Brain microvascular endothelial cell (primary cell): ENCODE measurements around the gene PRR16.

ENCODE experiments used
- DNase-seq: peaks from one replicate; pipeline ENCODE4 v3.0.0-alpha.2; 2020
- H3K27ac ChIP-seq: fragments of 250-450 bp; sonication (Bioruptor Pico); 2 replicates; pipeline ENCODE4 v1.5.1; 2020; ENCODE audit warnings: mild to moderate bottlenecking, moderate library complexity
- H3K27me3 ChIP-seq: fragments of 250-450 bp; sonication (Bioruptor Pico); replicated peaks from 2 replicates; pipeline ENCODE4 v1.5.1; 2020; ENCODE audit warnings: mild to moderate bottlenecking
- H3K36me3 ChIP-seq: fragments of 250-450 bp; sonication (Bioruptor Pico); replicated peaks from 2 replicates; pipeline ENCODE4 v1.5.1; 2020; ENCODE audit warnings: mild to moderate bottlenecking
- H3K4me3 ChIP-seq: 2 replicates; pipeline ENCODE4 v1.5.1; 2011; ENCODE audit warnings: low read depth, mild to moderate bottlenecking, control low read depth, low read length, moderate library complexity
- in situ Hi-C: cut with HindIII; loops from 2 replicates; pipeline ENCODE4 v1.10.0; 2017; ENCODE audit warnings: low sequenced_read_pairs, low pct_ligation_motif_present
- TF ChIP-seq, protein P1 (sequence below): IDR thresholded peaks from 2 replicates; pipeline ENCODE4 v1.5.1; 2011; ENCODE audit warnings: low read depth, mild to moderate bottlenecking, moderate library complexity, low read length, control low read depth, inconsistent platforms; ENCODE audit errors: missing control alignments

Gene PRR16

DNA sequence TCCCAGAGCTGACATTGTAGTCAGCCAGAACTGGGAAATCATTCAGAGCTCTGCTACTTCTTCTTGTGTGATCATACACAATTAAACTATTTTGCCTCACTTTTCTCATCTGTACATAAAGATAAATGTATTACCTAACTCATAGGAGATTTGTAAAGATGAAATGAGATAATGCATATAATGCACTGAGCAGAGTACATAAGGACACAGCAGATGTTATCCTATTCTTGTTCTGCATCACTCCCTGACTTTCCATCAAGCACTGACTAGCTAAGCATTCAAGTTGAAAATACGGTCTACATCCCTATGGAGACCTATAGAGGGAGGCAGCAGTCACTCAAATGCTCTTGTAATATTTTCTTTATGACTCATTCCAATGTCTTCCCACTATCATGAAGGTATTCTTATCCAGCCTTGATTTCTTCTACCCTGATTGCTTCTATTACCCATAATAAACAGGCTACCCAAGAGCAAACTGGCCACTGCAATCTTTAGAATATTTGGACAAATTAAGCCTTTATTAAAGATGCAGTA lies 16.3 kb upstream of the PRR16 start:
- Histone ChIP-seq H3K4me3 (no peak overlapping the region), H3K27me3 (no peaks in the 10 kb centered on the region), H3K27ac (peak overlapping the region; percentile 20), H3K36me3 (no peaks in the 10 kb centered on the region)
- TF ChIP-seq, protein P1, sequence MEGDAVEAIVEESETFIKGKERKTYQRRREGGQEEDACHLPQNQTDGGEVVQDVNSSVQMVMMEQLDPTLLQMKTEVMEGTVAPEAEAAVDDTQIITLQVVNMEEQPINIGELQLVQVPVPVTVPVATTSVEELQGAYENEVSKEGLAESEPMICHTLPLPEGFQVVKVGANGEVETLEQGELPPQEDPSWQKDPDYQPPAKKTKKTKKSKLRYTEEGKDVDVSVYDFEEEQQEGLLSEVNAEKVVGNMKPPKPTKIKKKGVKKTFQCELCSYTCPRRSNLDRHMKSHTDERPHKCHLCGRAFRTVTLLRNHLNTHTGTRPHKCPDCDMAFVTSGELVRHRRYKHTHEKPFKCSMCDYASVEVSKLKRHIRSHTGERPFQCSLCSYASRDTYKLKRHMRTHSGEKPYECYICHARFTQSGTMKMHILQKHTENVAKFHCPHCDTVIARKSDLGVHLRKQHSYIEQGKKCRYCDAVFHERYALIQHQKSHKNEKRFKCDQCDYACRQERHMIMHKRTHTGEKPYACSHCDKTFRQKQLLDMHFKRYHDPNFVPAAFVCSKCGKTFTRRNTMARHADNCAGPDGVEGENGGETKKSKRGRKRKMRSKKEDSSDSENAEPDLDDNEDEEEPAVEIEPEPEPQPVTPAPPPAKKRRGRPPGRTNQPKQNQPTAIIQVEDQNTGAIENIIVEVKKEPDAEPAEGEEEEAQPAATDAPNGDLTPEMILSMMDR, result peak; percentile 35
- in situ Hi-C loops, result no loop called here
- DNase-seq, result peak; percentile 56

DNA sequence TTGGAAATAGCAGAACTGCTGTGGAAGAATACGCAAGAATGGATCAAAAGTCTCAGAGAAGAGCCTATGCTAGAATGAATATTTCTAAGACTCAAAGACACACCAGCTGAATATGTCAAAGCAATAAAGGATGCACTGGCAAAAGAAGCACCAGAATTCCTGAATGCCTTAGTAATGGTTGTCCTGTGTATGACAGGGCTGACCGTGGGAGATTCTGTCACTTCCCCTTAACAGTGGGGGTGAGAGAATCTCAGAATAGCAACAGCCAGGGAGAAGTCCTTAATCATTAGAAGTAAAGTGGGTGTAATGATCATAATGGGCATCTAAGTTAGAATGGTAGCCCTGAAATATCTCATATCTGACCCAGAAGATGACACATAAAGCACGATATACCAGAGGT lies 14.6 kb upstream of the PRR16 start:
- Histone ChIP-seq H3K4me3 (no peak overlapping the region), H3K27ac (peak overlapping the region; percentile 37), H3K27me3 (no peaks in the 10 kb centered on the region), H3K36me3 (no peaks in the 10 kb centered on the region)
- in situ Hi-C loops, result no loop called here
- peak; percentile 74 for DNase-seq
- TF ChIP-seq, protein P1, result no peak

DNA sequence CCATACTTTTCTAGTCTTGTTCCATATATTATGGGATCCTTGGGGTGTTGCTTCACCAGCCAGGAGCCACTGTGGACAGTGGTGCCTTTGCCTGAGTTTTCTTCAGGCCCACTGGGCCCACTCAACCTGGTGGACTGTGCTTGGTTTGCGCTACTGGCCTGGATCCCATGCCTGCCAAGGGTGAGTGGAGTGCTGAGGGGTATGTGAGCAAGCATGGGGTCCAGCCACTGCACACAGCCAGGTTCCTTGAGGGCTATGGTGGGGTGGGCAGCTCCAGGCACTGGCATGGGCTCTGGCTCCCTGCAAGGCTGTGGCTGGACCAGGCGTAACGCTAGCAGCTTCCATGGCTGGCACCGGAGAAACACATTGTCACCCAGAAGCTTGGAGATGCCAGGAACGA lies 13.2 kb upstream of the PRR16 start:
- H3K4me3 ChIP-seq, result no peak overlapping the region
- in situ Hi-C loops, result no loop called here
- no peaks in the 10 kb centered on the region for H3K36me3 ChIP-seq
- H3K27me3 ChIP-seq, result no peaks in the 10 kb centered on the region
- TF ChIP-seq, protein P1, result no peak
- no peak overlapping the region for H3K27ac ChIP-seq
- no peak for DNase-seq

DNA sequence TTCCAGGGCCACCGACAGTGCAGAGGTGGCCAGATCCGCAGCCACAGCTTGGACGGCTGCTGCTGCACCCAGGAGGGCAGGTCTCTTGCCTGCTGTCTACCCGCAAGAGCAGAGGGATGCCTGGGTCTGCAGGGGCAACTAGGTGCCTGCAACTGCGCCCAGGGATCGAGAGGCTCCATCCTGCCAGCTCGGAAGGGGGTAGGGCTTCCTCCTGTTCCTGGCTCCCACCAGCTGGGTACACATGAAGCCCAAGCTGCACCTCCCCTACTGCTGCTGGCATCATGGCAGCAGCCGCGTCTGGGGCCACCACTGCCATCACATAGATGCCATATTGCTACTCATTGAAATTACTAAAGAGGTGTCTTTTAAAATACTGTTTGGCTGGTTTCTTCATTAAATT lies 12.7 kb upstream of the PRR16 start:
- no peak overlapping the region for H3K4me3 ChIP-seq
- H3K27me3 ChIP-seq, result no peaks in the 10 kb centered on the region
- in situ Hi-C loops, result no loop called here
- TF ChIP-seq, protein P1, result no peak
- no peak for DNase-seq
- no peak overlapping the region for H3K27ac ChIP-seq
- no peaks in the 10 kb centered on the region for H3K36me3 ChIP-seq

DNA sequence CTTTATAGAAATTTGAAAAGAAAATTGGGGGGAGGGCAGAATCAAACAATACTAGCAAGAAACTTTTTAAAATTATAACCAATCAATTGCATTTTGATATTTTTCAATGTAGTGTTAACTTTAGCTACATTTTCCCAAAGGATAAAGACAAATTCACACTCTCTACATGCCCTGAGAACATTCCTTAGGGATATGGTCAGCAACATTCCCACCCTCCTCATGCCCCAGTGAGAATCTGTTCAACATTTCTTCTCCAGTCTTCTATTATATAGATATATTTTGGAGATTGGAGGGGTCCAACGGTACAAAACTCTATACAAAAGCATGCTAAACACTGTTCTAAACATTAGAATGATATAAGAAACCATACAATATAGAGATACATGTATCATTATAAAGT lies 11.6 kb upstream of the PRR16 start:
- H3K4me3 ChIP-seq, result no peak overlapping the region
- in situ Hi-C loops, result no loop called here
- H3K27ac ChIP-seq, result no peak overlapping the region
- H3K36me3 ChIP-seq, result no peaks in the 10 kb centered on the region
- no peaks in the 10 kb centered on the region for H3K27me3 ChIP-seq
- DNase-seq, result no peak
- TF ChIP-seq, protein P1, result no peak
